ENCODE results near the gene NR1H2.

- TF ChIP-seq EZH2 (IDR thresholded peaks at IDR 0.05; ENCODE audit: borderline replicate concordance, control insufficient read depth, low read depth, low read length) (no peak), CBX3 (IDR thresholded peaks at IDR 0.05; ENCODE audit: borderline replicate concordance, low read depth) (no peak), EP300 (IDR thresholded peaks at IDR 0.05; ENCODE audit: borderline replicate concordance in 1 of 2, control insufficient read depth in 1 of 2, low read depth in 2 of 2, low read length in 2 of 2) (peak; percentile 39 to 78; a peak in 3 of 4 replicates)
- TF ChIP-seq, protein P1, sequence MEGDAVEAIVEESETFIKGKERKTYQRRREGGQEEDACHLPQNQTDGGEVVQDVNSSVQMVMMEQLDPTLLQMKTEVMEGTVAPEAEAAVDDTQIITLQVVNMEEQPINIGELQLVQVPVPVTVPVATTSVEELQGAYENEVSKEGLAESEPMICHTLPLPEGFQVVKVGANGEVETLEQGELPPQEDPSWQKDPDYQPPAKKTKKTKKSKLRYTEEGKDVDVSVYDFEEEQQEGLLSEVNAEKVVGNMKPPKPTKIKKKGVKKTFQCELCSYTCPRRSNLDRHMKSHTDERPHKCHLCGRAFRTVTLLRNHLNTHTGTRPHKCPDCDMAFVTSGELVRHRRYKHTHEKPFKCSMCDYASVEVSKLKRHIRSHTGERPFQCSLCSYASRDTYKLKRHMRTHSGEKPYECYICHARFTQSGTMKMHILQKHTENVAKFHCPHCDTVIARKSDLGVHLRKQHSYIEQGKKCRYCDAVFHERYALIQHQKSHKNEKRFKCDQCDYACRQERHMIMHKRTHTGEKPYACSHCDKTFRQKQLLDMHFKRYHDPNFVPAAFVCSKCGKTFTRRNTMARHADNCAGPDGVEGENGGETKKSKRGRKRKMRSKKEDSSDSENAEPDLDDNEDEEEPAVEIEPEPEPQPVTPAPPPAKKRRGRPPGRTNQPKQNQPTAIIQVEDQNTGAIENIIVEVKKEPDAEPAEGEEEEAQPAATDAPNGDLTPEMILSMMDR (IDR thresholded peaks at IDR 0.05 in 2 of 3, conservative IDR thresholded peaks at IDR 0.05 in 1 of 3; ENCODE audit: control insufficient read depth in 2 of 3, extremely low read depth in 1 of 3, insufficient read depth in 1 of 3, low read depth in 3 of 3, low read length in 3 of 3) = no peak
- TF ChIP-seq, protein P2, sequence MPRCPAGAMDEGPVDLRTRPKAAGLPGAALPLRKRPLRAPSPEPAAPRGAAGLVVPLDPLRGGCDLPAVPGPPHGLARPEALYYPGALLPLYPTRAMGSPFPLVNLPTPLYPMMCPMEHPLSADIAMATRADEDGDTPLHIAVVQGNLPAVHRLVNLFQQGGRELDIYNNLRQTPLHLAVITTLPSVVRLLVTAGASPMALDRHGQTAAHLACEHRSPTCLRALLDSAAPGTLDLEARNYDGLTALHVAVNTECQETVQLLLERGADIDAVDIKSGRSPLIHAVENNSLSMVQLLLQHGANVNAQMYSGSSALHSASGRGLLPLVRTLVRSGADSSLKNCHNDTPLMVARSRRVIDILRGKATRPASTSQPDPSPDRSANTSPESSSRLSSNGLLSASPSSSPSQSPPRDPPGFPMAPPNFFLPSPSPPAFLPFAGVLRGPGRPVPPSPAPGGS (IDR thresholded peaks at IDR 0.05; ENCODE audit: borderline replicate concordance, insufficient read depth, low read depth, low read length, poor library complexity, severe bottlenecking) = no peak
Measured at GRCh38 chr19:50341091-50341564, 35.1 kb upstream of the NR1H2 start.

Data from GM12878 (cell line).